Keratinocyte (primary cell): ENCODE measurements around the gene MAU2. TPM values are rescaled to one million over a fixed set of nuclear protein-coding genes. Genes with fewer than 3 reads are reported as not detected.

ENCODE experiments used
- DNase-seq: peaks from one replicate; pipeline ENCODE4 v3.0.0-alpha.2; 2011; ENCODE audit warnings: low read depth, missing footprints, low spot score
- FAIRE-seq: peaks from 2 replicates; lab custom pipeline; 2011; peaks lifted over from hg19 to GRCh38; lab: Jason Lieb, UNC
- H2AFZ ChIP-seq: 2 replicates; pipeline ENCODE4 v1.6.0; 2012; ENCODE audit warnings: low read length, control low read depth, inconsistent platforms; ENCODE audit not compliant: control insufficient read depth
- H3K27ac ChIP-seq: 2 replicates; pipeline ENCODE4 v1.5.1; 2011; ENCODE audit warnings: low read length; ENCODE audit not compliant: control insufficient read depth, insufficient read depth
- H3K27me3 ChIP-seq: 3 replicates; pipeline ENCODE4 v1.6.0; 2011; ENCODE audit warnings: low read length; ENCODE audit not compliant: control insufficient read depth, insufficient read depth; ENCODE audit errors: extremely low read depth
- H3K36me3 ChIP-seq, 2 experiments: 2 replicates in 1 of 2; 3 replicates in 1 of 2; pipeline ENCODE4 v1.5.1; 2011; ENCODE audit warnings: low read length in 2 of 2, mild to moderate bottlenecking in 1 of 2; ENCODE audit not compliant: control insufficient read depth in 2 of 2, insufficient read depth in 2 of 2; ENCODE audit errors: extremely low read depth in 1 of 2
- H3K4me1 ChIP-seq: 3 replicates; pipeline ENCODE4 v1.5.1; 2011; ENCODE audit warnings: low read length; ENCODE audit not compliant: control insufficient read depth, insufficient read depth; ENCODE audit errors: extremely low read depth
- H3K4me2 ChIP-seq: 3 replicates; pipeline ENCODE4 v1.6.0; 2011; ENCODE audit warnings: low read depth, low read length; ENCODE audit not compliant: control insufficient read depth, insufficient read depth; ENCODE audit errors: extremely low read depth
- H3K4me3 ChIP-seq, 3 experiments: fragments of 200-600 bp in 1 of 3; sonication (generic) in 1 of 3; 2 replicates in 2 of 3; 3 replicates in 1 of 3; pipeline ENCODE4 v1.5.1; 2011 to 2016; ENCODE audit warnings: low read length in 3 of 3, mild to moderate bottlenecking in 3 of 3, control low read depth in 2 of 3, inconsistent platforms in 1 of 3, low read depth in 1 of 3, mixed read lengths in 1 of 3, mixed run types in 1 of 3, moderate library complexity in 1 of 3; ENCODE audit not compliant: control insufficient read depth in 2 of 3, insufficient read depth in 2 of 3; ENCODE audit errors: extremely low read depth in 1 of 3
- H3K79me2 ChIP-seq: 2 replicates; pipeline ENCODE4 v1.6.0; 2012; ENCODE audit warnings: low read length; ENCODE audit not compliant: control insufficient read depth, insufficient read depth
- H3K9ac ChIP-seq: 3 replicates; pipeline ENCODE4 v1.6.0; 2011; ENCODE audit warnings: low read length; ENCODE audit not compliant: control insufficient read depth, insufficient read depth; ENCODE audit errors: extremely low read depth
- H3K9me1 ChIP-seq: 3 replicates; pipeline ENCODE4 v1.6.0; 2011; ENCODE audit warnings: low read length; ENCODE audit not compliant: control insufficient read depth, insufficient read depth; ENCODE audit errors: extremely low read depth
- H3K9me3 ChIP-seq: 2 replicates; pipeline ENCODE4 v1.5.1; 2012; ENCODE audit warnings: low read depth, low read length; ENCODE audit not compliant: control insufficient read depth
- H4K20me1 ChIP-seq: 3 replicates; pipeline ENCODE4 v1.6.0; 2011; ENCODE audit warnings: low read length; ENCODE audit not compliant: control insufficient read depth, insufficient read depth; ENCODE audit errors: extremely low read depth
- CTCF ChIP-seq, 3 experiments: IDR thresholded peaks in 1 of 3; conservative IDR thresholded peaks in 1 of 3; optimal IDR thresholded peaks in 1 of 3; 2 replicates in 2 of 3; 3 replicates in 1 of 3; pipeline versions ENCODE3 to v1.5.1; 2011; ENCODE audit warnings: low read length in 3 of 3, mild to moderate bottlenecking in 3 of 3, moderate library complexity in 2 of 3, control low read depth in 1 of 3, inconsistent platforms in 1 of 3; ENCODE audit not compliant: insufficient read depth in 2 of 3; ENCODE audit errors: extremely low read depth in 1 of 3
- EZH2 ChIP-seq: IDR thresholded peaks from one replicate; pipeline ENCODE4 v1.6.1; 2012; ENCODE audit warnings: inconsistent platforms, mild to moderate bottlenecking, low read length, moderate library complexity
- dilution Hi-C: fragments of 300-500 bp; cut with MboI; formaldehyde crosslinking; loops from one replicate; pipeline ENCODE4 v1.7.0; 2020; ENCODE audit warnings: low sequenced_read_pairs; ENCODE audit not compliant: extremely low pct_ligation_motif_present
- polyA plus RNA-seq, 5 experiments: library from polyadenylated mRNA; depleted of rRNA in 3 of 5; stranded (reverse) in 3 of 5; stranded (forward) in 1 of 5; unstranded in 1 of 5; fragments of >200 nt; gene quantifications; 1 replicate in 1 of 5; 2 replicates in 3 of 5; 3 replicates in 1 of 5; pipeline versions ENCODE4 v1.2.1 to v1.2.3, GENCODE V29; 2011 to 2012; ENCODE audit warnings: missing spikeins in 2 of 5, low read depth in 1 of 5, low replicate concordance in 1 of 5

The MAU2 gene
- polyA plus RNA-seq, 1 donor (not counting 4 experiments of a cell fraction or from before 2014, with no cell fraction given): 10.3 TPM

- TF ChIP-seq CTCF (optimal IDR thresholded peaks at IDR 0.05 in 1 of 3, IDR thresholded peaks at IDR 0.05 in 1 of 3, conservative IDR thresholded peaks at IDR 0.05 in 1 of 3; ENCODE audit: extremely low read depth in 1 of 3, insufficient read depth in 2 of 3, low read length in 3 of 3) (no peak), EZH2 (no peak)
- Histone ChIP-seq H3K79me2 (peaks cover 15% of the 10 kb centered on the region), H3K4me1 (peaks cover 39% of the 10 kb centered on the region), H2AFZ (no peak overlapping the region), H3K9ac (no peak overlapping the region), H3K27me3 (no peaks in the 10 kb centered on the region), H3K27ac (peak overlapping the region; percentile 42), H3K9me1 (peaks cover 7% of the 10 kb centered on the region), H3K36me3 (peaks cover 26 to 38% of the 10 kb centered on the region in 2 experiments), H3K4me3 (no peak overlapping the region), H4K20me1 (peaks cover 5% of the 10 kb centered on the region), H3K9me3 (no peaks in the 10 kb centered on the region), H3K4me2 (peak overlapping the region; percentile 31)
- dilution Hi-C loops: no loop called here
- no peak for DNase-seq
- peak; percentile 67 for FAIRE-seq
These were observed 16.0 kb downstream of the MAU2 start for GRCh38 chr19:19336597-19336996.

- no peak overlapping the region for H2AFZ ChIP-seq
- H3K27me3 ChIP-seq: no peaks in the 10 kb centered on the region
- DNase-seq (no peak), FAIRE-seq (peak; percentile 26)
- peaks cover 23 to 35% of the 10 kb centered on the region in 2 experiments for H3K36me3 ChIP-seq
- dilution Hi-C loops: no loop called here
- H3K4me2 ChIP-seq: peak overlapping the region; percentile 31
- peaks cover 5% of the 10 kb centered on the region for H4K20me1 ChIP-seq
- no peak overlapping the region for H3K9ac ChIP-seq
- peaks cover 39% of the 10 kb centered on the region for H3K4me1 ChIP-seq
- H3K9me1 ChIP-seq: peaks cover 7% of the 10 kb centered on the region
- no peak for TF ChIP-seq CTCF (optimal IDR thresholded peaks at IDR 0.05 in 1 of 3, IDR thresholded peaks at IDR 0.05 in 1 of 3, conservative IDR thresholded peaks at IDR 0.05 in 1 of 3; ENCODE audit: extremely low read depth in 1 of 3, insufficient read depth in 2 of 3, low read length in 3 of 3)
- TF ChIP-seq EZH2: no peak
- no peaks in the 10 kb centered on the region for H3K9me3 ChIP-seq
- no peak overlapping the region for H3K27ac ChIP-seq
- H3K4me3 ChIP-seq: no peak overlapping the region
- H3K79me2 ChIP-seq: peaks cover 15% of the 10 kb centered on the region
These were observed 16.5 kb downstream of the MAU2 start for GRCh38 chr19:19337120-19337519.
